Tibial nerve (tissue), 4 donors: ENCODE data around the gene COL9A2.

ENCODE experiments used
- EP300 ChIP-seq, 2 donors: sonication (generic); formaldehyde crosslinking; IDR thresholded peaks; one replicate each; pipeline ENCODE4 v1.6.1; 2017; ENCODE audit warnings: antibody characterized with exemption in 2 of 2, mild to moderate bottlenecking in 1 of 2
- POLR2A ChIP-seq, 2 donors: fragments of 450-650 bp; IDR thresholded peaks; one replicate each; pipeline ENCODE4 v1.6.1; 2017; ENCODE audit warnings: antibody characterized with exemption in 2 of 2, mild to moderate bottlenecking in 2 of 2, moderate library complexity in 2 of 2
- TF ChIP-seq, protein P1 (sequence below), 5 experiments: fragments of 200-600 bp in 3 of 5; fragments of 450-650 bp in 2 of 5; sonication (generic) in 3 of 5; IDR thresholded peaks; one replicate each; pipeline ENCODE4 v1.5.1; 2016 to 2019; ENCODE audit warnings: antibody characterized with exemption in 5 of 5, mild to moderate bottlenecking in 3 of 5, moderate library complexity in 2 of 5

DNA sequence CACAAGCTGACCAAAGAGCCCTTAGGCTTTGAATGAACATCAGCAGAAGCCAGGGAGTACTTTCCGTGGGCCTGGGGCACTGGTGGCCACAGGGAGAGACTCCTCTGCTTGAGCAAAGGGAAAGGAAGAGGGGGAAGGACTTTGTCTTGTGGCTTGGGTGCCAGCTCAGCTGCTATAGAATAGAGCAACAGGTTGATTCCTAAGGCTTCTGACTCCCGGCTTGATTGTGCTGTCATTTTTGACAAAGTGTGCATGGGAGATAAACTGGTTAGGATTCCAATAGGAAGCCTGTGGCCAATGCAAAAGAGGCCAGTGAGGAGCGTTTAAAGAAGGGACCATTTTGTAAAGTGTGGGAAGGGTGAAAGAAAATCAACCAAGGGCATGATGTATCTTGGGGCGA is 44.6 kb upstream of the COL9A2 start:
- TF ChIP-seq POLR2A (IDR thresholded peaks at IDR 0.05) (no peak), EP300 (IDR thresholded peaks at IDR 0.05) (no peak)
- TF ChIP-seq, protein P1, sequence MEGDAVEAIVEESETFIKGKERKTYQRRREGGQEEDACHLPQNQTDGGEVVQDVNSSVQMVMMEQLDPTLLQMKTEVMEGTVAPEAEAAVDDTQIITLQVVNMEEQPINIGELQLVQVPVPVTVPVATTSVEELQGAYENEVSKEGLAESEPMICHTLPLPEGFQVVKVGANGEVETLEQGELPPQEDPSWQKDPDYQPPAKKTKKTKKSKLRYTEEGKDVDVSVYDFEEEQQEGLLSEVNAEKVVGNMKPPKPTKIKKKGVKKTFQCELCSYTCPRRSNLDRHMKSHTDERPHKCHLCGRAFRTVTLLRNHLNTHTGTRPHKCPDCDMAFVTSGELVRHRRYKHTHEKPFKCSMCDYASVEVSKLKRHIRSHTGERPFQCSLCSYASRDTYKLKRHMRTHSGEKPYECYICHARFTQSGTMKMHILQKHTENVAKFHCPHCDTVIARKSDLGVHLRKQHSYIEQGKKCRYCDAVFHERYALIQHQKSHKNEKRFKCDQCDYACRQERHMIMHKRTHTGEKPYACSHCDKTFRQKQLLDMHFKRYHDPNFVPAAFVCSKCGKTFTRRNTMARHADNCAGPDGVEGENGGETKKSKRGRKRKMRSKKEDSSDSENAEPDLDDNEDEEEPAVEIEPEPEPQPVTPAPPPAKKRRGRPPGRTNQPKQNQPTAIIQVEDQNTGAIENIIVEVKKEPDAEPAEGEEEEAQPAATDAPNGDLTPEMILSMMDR (IDR thresholded peaks at IDR 0.05): no peak
